ENCODE results near the gene S1PR4. TPM values are rescaled to one million over a fixed set of nuclear protein-coding genes. Genes with fewer than 3 reads are reported as not detected.

S1PR4 gene
- total RNA-seq, 2 donors from 2014 or later = not detected

DNA sequence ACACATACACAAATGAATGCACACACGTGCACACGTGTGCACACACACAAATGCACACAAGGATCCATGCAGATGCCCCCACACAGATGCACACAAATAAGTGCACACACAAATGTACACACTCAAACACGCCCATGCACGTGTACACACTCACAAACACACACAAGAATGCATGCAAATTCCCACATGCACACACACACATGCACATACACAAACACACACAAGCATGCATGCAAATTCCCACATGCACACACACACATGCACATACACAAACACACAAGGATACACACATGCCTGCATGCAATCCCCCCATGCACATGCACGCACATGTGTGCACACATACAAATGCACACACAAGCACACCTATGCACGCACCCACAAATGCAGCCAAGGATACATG, 29.5 kb upstream of the S1PR4 start:
- H3K4me1 ChIP-seq (ENCODE audit: control insufficient read depth, insufficient read depth, low read length) = no peaks in the 10 kb centered on the region
- H3K4me1 Mint-ChIP-seq = no peaks in the 10 kb centered on the region
- H3K4me3 ChIP-seq (ENCODE audit: low read length) = no peak overlapping the region
- DNase-seq = no peak
- no peaks in the 10 kb centered on the region for H3K27me3 Mint-ChIP-seq (ENCODE audit: insufficient read depth)
- no peak overlapping the region for H3K9ac ChIP-seq (ENCODE audit: extremely low read depth, low read length, poor library complexity, severe bottlenecking)
- no peaks in the 10 kb centered on the region for H3K9me3 ChIP-seq (ENCODE audit: control insufficient read depth, low read length)
- TF ChIP-seq, protein P1, sequence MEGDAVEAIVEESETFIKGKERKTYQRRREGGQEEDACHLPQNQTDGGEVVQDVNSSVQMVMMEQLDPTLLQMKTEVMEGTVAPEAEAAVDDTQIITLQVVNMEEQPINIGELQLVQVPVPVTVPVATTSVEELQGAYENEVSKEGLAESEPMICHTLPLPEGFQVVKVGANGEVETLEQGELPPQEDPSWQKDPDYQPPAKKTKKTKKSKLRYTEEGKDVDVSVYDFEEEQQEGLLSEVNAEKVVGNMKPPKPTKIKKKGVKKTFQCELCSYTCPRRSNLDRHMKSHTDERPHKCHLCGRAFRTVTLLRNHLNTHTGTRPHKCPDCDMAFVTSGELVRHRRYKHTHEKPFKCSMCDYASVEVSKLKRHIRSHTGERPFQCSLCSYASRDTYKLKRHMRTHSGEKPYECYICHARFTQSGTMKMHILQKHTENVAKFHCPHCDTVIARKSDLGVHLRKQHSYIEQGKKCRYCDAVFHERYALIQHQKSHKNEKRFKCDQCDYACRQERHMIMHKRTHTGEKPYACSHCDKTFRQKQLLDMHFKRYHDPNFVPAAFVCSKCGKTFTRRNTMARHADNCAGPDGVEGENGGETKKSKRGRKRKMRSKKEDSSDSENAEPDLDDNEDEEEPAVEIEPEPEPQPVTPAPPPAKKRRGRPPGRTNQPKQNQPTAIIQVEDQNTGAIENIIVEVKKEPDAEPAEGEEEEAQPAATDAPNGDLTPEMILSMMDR (conservative IDR thresholded peaks at IDR 0.05) = no peak
- no peak overlapping the region for H3K27ac Mint-ChIP-seq
- no peak overlapping the region for H3K4me3 Mint-ChIP-seq
- H3K9me3 Mint-ChIP-seq = no peaks in the 10 kb centered on the region
- no peaks in the 10 kb centered on the region for H3K36me3 ChIP-seq (ENCODE audit: control insufficient read depth, insufficient read depth, low read length)
- H3K27me3 ChIP-seq (ENCODE audit: control insufficient read depth, insufficient read depth, low read length, poor library complexity, severe bottlenecking) = no peaks in the 10 kb centered on the region
- WGBS, 2 experiments (ENCODE audit: insufficient coverage in 1 of 2, insufficient read length in 1 of 2) = 75 to 90% methylated on average over 2 to 6 of the region's 6 CpGs
- no peaks in the 10 kb centered on the region for H3K36me3 Mint-ChIP-seq (ENCODE audit: low read depth)
- H3K27ac ChIP-seq (ENCODE audit: low read depth, low read length) = no peak overlapping the region

DNA sequence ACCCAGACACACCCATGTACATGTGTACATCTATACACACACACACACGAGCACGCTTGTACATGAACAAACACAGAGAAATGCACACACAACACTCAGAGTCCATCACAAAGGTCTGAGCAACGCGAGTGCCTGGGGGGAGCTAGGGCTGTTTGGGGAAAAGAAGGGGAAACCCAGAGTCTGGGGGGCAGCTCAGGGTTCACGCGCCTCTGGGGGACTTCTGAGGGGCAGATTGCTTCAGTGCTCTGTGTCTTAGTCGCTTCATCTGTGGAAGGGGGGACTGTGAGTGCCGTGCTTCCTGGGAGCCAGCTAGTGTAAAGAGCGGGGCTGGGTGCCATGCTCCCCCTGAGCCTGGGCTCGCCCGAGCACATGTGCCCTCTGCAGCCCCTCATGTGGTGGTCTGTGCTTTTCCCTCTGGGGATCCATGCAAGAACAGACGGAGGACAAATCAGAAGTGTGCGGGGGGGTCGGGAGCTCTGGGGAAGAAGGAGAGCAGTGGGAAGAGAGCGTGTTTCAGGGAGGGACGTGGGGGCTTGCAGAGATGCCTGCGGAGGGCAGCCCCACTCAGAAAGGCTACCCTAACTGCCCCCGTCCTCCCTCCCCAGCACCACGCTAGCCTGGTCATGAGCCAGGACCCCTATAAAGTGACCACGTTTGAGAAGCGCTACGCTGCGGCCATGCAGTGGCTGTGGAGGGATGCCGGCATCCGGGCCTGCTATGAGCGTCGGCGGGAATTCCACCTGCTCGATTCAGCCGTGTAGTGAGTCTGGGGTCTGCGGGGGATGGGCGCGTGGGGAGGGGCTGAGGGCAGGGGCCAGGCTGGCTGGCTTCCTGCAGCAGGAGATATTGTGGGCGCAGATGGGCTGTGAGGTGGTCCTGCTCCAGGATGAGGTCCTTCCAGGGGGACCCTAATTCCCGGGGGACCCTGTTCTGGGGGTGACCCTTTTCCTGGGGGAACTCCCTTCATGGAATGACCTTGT, 28.8 kb upstream of the S1PR4 start:
- no peaks in the 10 kb centered on the region for H3K4me1 Mint-ChIP-seq
- H3K27ac Mint-ChIP-seq = peak overlapping the region; percentile 44
- no peak for DNase-seq
- Histone ChIP-seq H3K4me1 (ENCODE audit: control insufficient read depth, insufficient read depth, low read length) (no peaks in the 10 kb centered on the region), H3K9me3 (ENCODE audit: control insufficient read depth, low read length) (no peaks in the 10 kb centered on the region), H3K27me3 (ENCODE audit: control insufficient read depth, insufficient read depth, low read length, poor library complexity, severe bottlenecking) (no peaks in the 10 kb centered on the region), H3K9ac (ENCODE audit: extremely low read depth, low read length, poor library complexity, severe bottlenecking) (no peak overlapping the region), H3K4me3 (ENCODE audit: low read length) (no peak overlapping the region), H3K36me3 (ENCODE audit: control insufficient read depth, insufficient read depth, low read length) (no peaks in the 10 kb centered on the region), H3K27ac (ENCODE audit: low read depth, low read length) (no peak overlapping the region)
- WGBS, 2 experiments (ENCODE audit: insufficient coverage in 1 of 2, insufficient read length in 1 of 2) = 81 to 82% methylated on average over 7 to 35 of the region's 35 CpGs
- no peaks in the 10 kb centered on the region for H3K36me3 Mint-ChIP-seq (ENCODE audit: low read depth)
- no peak overlapping the region for H3K4me3 Mint-ChIP-seq
- TF ChIP-seq, protein P1 (conservative IDR thresholded peaks at IDR 0.05) = no peak
- H3K9me3 Mint-ChIP-seq = no peaks in the 10 kb centered on the region
- no peaks in the 10 kb centered on the region for H3K27me3 Mint-ChIP-seq (ENCODE audit: insufficient read depth)

DNA sequence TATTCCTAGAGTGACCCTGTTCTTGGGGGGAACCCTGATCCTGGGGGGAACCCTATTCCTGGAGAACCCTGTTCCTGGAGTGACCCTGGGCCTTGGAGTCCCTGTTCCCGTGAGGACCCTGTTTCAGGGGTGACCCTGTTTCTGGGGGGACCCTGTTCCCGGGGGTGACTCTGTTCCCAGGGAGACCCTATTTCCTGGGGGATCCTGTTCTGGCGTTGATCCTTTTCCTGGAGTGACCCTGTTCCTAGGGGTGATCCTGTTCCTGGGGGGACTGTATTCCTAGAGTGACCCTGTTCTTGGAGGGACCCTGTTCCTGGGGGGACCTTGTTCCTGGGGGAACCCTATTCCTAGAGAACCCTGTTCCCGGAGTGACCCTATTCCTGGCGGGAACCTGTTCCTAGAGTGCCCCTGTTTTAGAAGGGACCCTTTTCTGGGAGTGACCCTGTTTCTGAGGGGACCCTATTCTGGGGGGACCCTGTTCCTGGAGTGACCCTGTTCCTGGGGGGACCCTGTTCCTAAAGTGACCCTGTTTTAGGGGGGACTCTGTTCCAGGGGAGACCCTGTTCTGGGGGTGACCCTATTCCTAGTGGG, 27.7 kb upstream of the S1PR4 start:
- whole genome bisulfite sequencing, 2 experiments (ENCODE audit: insufficient coverage in 1 of 2, insufficient read length in 1 of 2) = 88 to 93% methylated on average over 3 to 5 of the region's 5 CpGs

More for the DNA sequence above, 27.7 kb upstream of the S1PR4 start:
- no peaks in the 10 kb centered on the region for H3K4me1 ChIP-seq (ENCODE audit: control insufficient read depth, insufficient read depth, low read length)
- no peak for DNase-seq
- Mint-ChIP-seq H3K27ac (no peak overlapping the region), H3K27me3 (ENCODE audit: insufficient read depth) (no peaks in the 10 kb centered on the region), H3K4me3 (no peak overlapping the region), H3K36me3 (ENCODE audit: low read depth) (no peaks in the 10 kb centered on the region), H3K4me1 (no peaks in the 10 kb centered on the region), H3K9me3 (no peaks in the 10 kb centered on the region)
- H3K36me3 ChIP-seq (ENCODE audit: control insufficient read depth, insufficient read depth, low read length) = no peaks in the 10 kb centered on the region
- no peak overlapping the region for H3K27ac ChIP-seq (ENCODE audit: low read depth, low read length)
- H3K4me3 ChIP-seq (ENCODE audit: low read length) = no peak overlapping the region
- TF ChIP-seq, protein P1 (conservative IDR thresholded peaks at IDR 0.05) = no peak
- no peak overlapping the region for H3K9ac ChIP-seq (ENCODE audit: extremely low read depth, low read length, poor library complexity, severe bottlenecking)
- H3K27me3 ChIP-seq (ENCODE audit: control insufficient read depth, insufficient read depth, low read length, poor library complexity, severe bottlenecking) = no peaks in the 10 kb centered on the region
- H3K9me3 ChIP-seq (ENCODE audit: control insufficient read depth, low read length) = no peaks in the 10 kb centered on the region

Data from endodermal cell (in vitro differentiated cells).